Keratinocyte (primary cell): ENCODE results near the gene MLX.

Source experiments
- CTCF ChIP-seq, 3 experiments: IDR thresholded peaks in 1 of 3; conservative IDR thresholded peaks in 1 of 3; optimal IDR thresholded peaks in 1 of 3; 2 replicates in 2 of 3; 3 replicates in 1 of 3; pipeline versions ENCODE3 to v1.5.1; 2011; ENCODE audit warnings: low read length in 3 of 3, mild to moderate bottlenecking in 3 of 3, moderate library complexity in 2 of 3, control low read depth in 1 of 3, inconsistent platforms in 1 of 3; ENCODE audit not compliant: insufficient read depth in 2 of 3; ENCODE audit errors: extremely low read depth in 1 of 3
- EZH2 ChIP-seq: IDR thresholded peaks from one replicate; pipeline ENCODE4 v1.6.1; 2012; ENCODE audit warnings: inconsistent platforms, mild to moderate bottlenecking, low read length, moderate library complexity

GRCh38 chr17:42563950-42564349, 3.0 kb upstream of the MLX start:
- TF ChIP-seq CTCF (optimal IDR thresholded peaks at IDR 0.05 in 1 of 3, IDR thresholded peaks at IDR 0.05 in 1 of 3, conservative IDR thresholded peaks at IDR 0.05 in 1 of 3; ENCODE audit: extremely low read depth in 1 of 3, insufficient read depth in 2 of 3, low read length in 3 of 3) (no peak), EZH2 (no peak)
